GM18909 (cell line): Measurements from ENCODE around the gene KIAA1958.

ENCODE experiments used
- ATAC-seq: cut with Tn5 transposase; IDR thresholded peaks from one replicate; pipeline ENCODE4 v1.9.1; 2021; ENCODE audit warnings: mild to moderate bottlenecking; ENCODE audit not compliant: unreplicated experiment, poor library complexity

Gene KIAA1958

DNA sequence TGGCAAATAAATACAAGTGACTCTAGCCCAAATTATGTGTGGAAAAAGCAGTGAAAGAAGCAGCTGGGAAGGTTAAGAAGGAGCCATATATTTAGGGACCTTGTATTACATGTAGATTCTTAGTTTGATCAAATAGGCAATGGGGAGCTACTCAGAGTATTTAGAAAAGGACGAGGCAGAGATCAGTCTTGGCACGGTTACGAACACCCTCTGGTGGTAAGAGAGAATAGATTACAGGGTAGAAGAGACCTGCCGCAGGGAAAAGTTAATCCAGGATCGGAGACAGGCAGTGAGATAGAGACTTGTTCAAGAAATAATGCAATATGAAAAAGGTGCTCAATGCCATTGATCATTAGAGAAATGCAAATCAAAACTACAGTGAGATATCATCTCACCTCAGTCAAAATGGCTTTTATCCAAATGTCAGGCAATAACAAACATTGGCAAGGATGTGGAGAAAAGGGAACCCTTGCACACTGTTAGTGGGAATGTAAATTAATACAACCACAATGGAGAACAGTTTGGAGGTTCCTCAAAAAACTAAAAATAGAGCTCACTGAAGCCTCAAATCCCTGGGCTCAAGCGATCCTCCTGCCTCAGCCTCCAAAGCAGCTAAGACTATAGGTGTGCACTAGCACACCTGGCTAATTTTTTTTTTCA is 219.3 kb downstream of the KIAA1958 start:
- ATAC-seq: no peak

DNA sequence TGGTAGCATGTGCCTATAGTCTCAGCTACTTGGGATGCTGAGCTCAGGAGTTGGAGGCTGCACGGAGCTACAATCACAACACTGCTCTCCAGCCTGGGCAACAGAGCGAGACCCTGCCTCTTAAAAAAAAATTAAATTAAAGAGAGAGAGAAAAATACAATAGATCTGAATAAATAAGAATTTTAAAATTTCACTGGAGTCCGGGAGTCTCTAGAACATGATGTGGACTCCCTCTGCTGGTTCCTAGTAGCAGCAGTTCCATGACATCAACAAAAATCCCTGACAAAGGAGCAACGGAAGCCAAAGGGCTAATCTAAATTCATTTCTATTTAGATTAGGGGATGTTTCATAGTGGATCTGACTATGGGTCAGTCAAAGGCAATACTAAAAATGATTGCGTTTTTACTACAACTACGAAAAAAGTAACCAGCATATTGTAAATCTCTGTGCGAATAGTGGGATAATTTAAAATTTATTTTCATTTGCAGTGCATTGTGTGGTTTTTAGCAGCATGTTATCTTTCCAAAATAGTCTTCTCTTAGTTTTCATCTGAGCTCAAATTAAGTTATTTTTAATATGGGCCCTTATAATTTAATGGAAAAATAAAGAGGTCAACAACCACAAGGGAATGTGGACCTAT is 224.5 kb downstream of the KIAA1958 start:
- ATAC-seq: no peak

DNA sequence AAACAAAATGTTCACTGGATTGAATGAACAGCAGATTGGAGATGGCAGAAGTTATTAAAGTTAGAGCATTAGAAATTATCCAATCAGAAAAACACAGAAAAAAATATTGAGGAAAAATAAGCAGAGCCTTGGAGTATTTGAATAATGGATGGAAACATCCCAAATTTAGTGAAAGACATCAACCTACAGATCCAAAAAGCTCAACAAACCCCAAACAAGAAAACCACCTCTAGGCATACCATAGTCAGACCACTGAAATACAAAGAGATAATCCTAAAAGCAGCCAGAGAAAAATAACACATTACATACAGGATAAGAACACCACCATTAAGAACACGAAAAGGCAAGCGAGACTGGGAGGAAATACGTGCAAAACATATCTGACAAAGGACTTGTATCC is 226.1 kb downstream of the KIAA1958 start:
- no peak for ATAC-seq

DNA sequence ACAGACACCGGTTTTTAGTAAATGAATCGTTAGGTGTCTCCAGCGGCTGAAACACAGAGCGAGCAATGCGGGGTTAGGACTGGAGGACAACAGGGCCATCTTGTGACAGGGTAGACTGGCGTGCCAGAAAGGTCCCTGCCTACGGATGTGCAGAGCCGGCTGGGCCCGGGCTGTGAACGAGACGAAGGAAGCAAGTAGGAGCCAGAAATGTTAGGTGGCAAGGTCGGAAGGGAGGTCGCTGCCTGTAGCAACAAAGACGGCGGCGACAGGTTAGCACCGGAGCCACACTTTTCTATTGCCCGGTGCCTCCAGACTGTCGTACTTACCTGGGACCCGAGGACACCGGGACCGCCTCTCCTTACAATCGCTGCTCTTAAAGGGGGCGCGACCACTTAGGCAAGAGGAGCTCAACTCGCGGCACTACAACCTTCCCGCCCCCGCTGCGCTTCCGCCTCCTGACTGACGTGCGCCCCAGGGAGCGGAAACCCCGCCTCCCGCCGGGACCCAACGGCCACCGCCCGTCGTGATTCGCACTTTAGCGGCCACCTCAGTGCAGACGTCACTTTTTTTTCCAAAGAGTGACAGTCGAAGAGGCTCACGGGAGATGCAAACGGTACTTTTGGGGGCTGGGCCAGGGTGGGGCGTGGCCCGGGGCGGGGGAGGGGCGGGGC is 231.2 kb downstream of the KIAA1958 start, which contains the start of gene INIP:
TSS of gene INIP (minus strand) at position 457 of the 671 bp plus-strand sequence. CDS start 1,632 bp downstream, outside the sequence.
- ATAC-seq: peak; percentile 97
